NCI-H1092 (cell line): ENCODE data around the gene SFXN4.
"Not testable (repeated sequence)": the region's sequence is repeated elsewhere in the genome, so short reads cannot be mapped to it uniquely, and the experiment has no call there.

Experiments
- DNase-seq: peaks from one replicate; lab custom pipeline; 2025; lab: John Stamatoyannopoulos, UW

SFXN4 gene

DNA sequence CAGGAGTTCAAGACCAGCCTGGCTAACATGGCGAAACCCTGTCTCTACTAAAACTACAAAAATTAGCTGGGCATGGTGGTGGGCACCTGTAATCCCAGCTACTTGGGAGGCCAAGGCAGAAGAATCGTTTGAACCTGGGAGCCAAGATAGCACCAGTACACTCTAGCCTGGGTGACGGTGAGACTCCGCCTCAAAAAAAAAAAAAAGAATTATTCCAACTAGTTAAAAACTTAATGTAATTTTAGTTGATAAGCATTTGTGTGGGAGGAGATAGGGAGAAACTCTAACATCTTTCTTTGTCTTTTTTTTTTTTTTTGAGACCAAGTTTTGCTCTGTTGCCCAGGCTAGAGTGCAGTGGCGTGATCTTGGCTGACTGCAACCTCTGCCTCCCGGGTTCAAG is 58.4 kb downstream of the SFXN4 start:
- DNase-seq, result not testable (repeated sequence)

DNA sequence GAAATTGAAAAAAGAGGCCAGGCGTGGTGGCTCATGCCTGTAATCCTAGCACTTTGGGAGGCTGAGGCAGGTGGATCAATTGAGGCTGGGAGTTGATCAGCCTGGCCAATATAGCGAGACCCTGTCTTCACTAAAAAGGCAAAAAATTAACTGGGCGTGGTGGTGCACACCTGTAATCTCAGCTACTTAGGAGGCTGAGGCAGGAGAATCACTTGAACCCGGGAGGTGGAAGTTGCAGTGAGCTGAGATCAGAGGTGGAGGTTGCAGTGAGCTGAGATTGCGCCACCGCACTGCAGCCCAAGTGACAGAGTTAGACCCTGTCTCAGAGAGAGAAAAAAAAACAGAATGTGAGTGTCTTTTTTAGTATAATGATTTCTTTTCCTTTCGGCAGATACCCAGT is 59.6 kb downstream of the SFXN4 start:
- DNase-seq, result not testable (repeated sequence)

DNA sequence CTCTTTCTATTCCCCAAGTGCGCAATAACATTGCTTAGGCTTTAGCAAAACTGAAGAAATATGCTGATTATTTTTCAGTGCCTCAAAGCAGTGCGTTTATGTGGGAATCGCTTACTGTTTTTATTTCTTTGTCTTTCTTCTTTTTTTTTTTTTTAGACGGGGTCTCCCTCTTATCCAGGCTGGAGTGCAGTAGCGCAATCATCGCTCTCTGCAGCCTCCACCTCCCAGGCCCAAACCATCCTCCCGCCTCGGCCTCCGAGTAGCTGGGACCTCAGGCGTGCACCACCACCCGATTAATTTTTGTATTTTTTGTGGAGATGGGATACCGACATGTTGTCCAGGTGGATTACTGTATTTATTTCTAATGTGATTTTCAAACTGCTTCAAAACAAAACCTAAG is 60.4 kb downstream of the SFXN4 start:
- no peak for DNase-seq

DNA sequence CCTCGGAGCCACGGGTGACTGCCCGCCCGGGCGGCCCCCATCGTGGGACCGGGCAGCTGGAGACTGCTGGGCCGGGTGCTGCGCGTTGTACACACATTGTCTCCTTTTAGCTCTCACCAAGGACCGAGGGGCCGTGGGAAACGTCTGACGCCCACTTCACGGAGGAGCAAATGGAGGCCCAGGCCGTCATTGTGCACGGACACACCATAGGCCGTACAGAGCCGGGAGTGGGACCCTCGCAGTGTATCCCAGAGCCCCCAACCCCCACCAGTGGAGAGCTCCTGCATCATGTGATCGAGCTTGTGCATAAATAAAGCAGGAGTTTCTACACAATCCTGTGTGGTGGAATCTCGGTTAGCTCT is 60.9 kb downstream of the SFXN4 start:
- no peak for DNase-seq

DNA sequence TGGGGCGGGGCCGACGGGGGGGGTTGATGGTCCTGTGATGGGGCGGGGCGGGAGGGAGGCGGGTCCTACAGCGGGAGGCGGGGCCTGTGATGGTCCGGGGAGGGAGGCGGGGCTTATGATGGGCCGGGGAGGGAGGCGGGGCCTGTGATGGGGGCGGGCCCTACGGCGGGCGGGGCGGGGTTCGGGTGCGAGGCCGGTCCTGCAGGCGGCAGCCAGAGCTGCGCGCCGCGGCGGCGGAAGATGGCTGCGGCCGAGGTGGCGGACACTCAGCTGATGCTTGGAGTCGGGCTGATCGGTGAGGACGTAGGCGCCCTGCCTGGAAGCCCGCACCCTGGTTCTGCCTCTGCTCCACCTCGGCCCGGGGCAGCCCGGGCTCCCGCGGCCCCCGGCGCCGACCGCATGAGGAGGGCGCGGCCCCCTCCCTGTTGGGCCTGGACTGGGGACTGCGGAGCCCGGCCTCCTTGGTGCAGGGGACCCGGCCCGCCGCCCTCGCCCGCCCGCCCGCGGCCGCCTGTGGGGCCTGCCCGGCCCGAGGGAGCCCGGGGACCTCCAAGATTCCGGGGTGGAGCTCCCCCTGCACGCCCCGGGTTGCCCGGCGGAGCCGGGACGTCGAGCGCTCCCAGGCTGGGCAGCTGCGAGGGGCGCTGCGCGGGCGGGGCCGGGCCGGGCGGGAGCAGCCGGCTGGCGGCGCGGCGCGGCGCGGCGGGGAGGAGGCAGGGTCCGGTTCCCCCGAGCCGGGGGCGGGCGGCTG is 61.4 kb downstream of the SFXN4 start, which contains the start of gene DENND10:
DENND10 (plus strand) TSS at position 211 of the 751 bp plus-strand sequence; CDS start at position 241, 30 bp downstream.
- DNase-seq, result peak; percentile 27

DNA sequence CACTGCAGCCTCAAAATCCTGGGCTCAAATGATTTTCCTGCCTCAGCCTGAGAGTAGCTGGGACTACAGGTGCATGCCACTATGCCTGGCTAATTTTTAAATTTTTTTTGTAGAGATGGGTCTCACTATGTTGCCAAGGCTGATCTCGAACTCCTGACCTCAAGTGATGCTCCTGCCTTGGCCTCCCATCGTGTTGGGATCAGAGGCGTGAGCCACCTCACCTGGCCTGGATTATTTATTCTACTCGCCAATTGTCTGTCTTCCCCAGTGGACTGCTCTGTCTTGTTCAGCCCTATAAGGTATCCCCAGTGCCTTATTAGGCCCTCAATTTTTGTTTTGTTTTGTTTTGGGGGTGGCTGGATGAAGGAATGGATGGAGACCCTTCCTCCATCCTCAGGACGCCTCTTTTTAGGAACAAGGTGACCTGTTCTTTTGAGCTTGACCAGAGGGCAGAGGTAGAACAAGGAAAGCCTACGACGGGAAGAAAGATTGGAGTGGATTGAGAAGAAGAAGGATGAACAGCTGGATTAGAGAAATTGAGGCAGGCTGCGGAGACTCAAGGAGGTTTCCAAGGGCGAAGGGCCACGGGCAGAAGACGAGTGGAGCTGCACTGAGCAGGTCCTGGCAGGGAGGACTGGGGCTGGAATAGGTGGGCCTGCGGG is 62.1 kb downstream of the SFXN4 start:
- no peak for DNase-seq

DNA sequence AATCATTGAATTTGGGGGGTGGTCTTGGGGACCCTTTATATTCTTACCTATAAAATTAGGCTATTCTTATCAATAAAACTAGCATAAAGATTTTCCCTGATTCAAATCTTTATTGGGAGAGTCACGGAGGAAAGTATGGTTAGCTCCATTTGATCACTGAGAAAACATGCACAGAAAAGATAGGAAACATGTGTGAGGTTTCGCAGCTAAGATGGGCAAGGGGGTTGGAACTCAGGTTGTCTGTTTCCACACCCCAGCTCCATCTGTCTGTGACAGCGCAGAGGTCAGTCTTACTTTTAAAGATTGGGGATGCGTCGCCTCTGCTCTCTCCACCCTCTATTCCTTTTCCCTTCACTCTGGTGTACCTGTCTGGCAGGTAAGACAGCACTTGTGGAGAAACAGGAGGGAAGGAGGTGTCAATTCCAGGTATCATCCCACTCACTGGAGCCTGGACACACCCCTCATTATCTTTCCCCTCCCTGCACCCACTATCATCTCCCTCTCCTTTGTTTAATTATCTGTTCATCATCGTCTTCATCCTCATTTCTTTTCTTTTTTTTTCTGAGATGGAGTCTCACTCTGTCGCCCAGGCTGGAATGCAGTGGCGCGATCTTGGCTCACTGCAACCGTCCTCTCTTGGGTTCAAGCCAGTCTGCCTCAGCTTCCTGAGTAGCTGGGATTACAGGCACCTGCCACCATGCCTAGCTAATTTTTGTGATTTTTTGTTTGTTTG is 64.0 kb downstream of the SFXN4 start:
- DNase-seq, result no peak

DNA sequence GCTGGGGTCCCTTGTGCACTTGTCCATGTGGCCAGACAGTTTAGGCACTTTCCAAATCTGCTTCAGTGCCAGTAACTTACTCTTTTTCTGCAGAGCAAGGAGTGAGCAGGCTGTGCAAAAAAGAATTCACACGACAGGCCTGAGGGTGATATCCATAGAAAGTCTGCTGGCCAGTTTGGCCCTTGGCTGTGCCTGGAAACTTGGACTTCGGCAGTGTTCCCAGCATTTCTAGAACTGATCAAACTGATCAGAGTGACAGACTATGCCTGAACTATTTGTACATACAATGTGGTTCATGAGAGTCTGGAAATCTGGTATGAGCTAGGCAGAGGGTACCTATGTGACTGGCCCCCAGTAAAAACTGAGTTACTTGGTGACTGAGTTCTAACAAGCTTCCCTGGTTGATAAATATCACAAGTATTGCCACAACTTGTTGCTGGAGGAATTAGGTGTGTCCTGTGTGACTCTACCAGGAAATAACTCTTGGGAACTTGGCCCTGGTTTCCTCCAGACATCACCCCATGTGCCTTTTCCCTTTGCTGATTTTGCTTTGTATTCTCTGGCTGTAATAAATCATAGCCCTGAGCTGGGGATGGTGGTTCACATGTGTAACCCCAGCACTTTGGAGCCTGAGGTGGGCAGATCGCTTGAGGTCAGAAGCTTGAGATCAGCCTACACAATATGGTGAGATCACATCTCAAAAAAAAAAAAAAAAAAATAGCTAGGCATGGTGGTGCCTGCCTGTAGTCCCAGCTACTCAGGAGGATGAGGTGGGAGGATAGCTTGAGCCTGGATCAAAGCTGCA is 64.9 kb downstream of the SFXN4 start:
- no peak for DNase-seq

DNA sequence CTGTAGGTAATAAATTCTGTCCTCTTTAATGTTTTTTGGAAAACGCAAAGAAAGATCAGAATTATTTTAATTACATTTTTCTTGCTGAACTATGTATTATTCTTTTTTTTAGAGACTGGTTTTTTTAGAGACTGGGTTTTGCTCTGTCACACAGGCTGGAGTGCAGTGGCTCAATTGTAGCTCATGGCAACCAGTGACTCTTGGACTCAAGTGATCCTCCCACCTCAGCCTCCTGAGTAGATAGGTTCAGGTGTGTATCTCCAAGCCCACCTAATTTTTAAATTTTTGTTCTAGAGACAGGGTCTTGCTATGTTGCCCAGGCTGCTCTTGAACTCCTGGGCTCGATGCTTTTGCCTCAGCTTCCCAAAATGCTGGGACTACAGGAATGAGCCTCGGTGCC is 66.9 kb downstream of the SFXN4 start:
- DNase-seq, result no peak

DNA sequence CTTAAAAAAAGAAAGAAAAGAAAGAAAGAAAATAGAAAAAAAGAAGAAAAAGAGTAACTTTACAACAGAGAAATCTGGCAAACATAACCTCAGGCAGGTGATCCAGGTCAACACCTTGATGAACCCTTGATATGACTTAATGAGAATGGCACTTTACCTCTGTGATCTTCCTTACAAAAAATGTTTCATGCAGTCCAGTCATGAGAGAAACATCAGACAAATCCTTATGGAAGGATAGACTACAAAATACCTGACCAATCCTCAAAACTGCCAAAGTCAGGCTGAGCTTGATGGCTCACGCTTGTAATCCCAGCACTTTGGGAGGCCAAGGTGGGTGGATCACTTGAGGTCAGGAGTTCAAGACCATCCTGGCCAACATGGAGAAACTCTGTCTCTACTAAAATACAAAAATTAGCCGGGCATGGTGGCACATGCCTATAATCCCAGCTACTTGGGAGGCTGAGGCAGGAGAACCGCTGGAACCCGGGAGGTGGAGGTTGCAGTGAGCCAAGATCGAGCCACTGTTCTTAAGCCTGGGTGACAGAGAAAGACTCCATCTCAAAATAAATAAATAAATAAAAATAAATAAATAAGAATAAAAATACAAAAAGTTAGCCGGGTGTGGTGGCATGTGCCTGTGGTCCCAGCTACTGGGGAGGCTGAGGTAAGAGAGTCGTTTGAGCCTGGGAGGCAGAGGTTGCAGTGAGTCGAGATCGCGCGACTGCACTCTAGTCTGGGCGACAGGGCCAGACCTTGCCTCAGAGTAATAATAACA is 68.7 kb downstream of the SFXN4 start:
- DNase-seq, result not testable (repeated sequence)

DNA sequence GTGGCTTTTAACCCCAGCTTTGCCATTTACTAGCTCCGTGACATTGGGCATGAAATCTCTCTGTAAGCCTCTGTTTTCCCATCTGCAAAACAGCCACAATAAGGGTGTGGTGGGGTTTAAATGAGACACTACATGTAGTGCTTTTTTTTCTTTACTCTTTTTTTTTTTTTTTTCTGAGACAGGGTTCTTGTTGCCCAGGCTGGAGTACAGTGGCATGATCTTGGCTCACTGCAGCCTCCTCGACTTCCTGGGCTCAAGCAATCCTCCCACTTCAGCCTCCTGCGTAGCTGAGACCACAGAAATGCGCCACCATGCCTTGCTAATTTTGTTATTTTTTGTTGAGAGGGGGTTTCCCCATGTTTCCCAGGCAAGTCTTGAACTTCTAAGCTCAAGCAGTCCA is 69.9 kb downstream of the SFXN4 start:
- no peak for DNase-seq

DNA sequence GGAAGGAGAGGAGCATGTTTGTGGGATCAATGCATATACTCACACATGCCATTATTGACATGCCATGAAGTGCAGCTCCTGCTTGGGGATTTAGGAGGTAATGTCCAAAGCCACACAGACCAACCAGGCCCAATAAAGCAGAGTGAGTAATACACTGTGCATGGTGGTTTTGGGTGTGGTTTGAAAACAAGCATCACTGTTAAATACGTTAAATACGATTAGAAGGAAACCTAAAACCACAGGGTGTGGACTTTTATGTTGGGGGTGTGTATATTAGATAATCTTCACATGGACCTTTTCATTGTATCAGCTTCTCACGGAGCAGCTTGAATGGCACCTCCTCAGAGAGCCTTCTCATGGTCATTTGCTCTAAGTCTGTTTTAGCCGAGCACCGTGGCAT is 74.5 kb downstream of the SFXN4 start:
- DNase-seq, result no peak
